SU-DHL-6 (cell line): ENCODE results near the gene RAX2.

ENCODE experiments used
- CTCF ChIP-seq: fragments of 200-600 bp; sonication (generic); IDR thresholded peaks from one replicate; pipeline ENCODE4 v1.5.1; 2017; ENCODE audit warnings: antibody characterized with exemption, mild to moderate bottlenecking, low read length, moderate library complexity; ENCODE audit not compliant: insufficient read depth, poor library complexity, severe bottlenecking
- EZH2phosphoT487 ChIP-seq: fragments of 200-600 bp; sonication (generic), shearing (Covaris generic); conservative IDR thresholded peaks from 2 replicates; pipeline ENCODE4 v1.6.1; 2018; ENCODE audit warnings: mild to moderate bottlenecking, antibody characterized with exemption, low read length, moderate library complexity, mixed read lengths

- no peak for TF ChIP-seq CTCF
- TF ChIP-seq EZH2phosphoT487 = no peak
Observed at GRCh38 chr19:3818466-3818865, 46.4 kb upstream of the RAX2 start.
